IPS-NIHi7 (cell line): ENCODE measurements around the gene WRAP73.

Source experiments
- DNase-seq: peaks from one replicate; pipeline ENCODE4 v3.0.0; 2012; ENCODE audit warnings: mixed read lengths; ENCODE audit errors: extremely low spot score

Gene WRAP73

GRCh38 chr1:3650248-3651025, 534 bp upstream of the WRAP73 start:
- DNase-seq = no peak

GRCh38 chr1:3646596-3646995, 3.3 kb downstream of the WRAP73 start:
- DNase-seq = no peak

- no peak for DNase-seq
Measured at GRCh38 chr1:3645666-3646355, 4.1 kb downstream of the WRAP73 start.

- no peak for DNase-seq
Measured at GRCh38 chr1:3645247-3645646, 4.7 kb downstream of the WRAP73 start.

DNA sequence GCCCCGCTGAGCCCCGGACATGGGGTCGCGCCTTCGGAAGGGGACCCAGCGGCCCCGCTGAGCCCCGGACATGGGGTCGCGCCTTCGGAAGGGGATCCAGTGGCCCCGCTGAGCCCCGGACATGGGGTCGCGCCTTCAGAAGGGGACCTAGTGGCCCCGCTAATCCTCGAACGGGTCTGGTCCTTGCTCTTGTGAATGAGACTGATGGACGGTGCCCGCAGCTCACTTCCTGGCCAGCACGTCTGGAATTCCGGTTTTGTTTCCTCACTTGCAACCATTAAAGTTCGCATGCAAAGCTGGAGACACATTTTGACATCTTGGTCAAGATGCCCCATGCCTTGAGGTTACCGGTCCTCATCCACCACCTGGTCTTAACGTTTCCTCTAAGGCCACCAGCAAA, 5.6 kb downstream of the WRAP73 start:
- no peak for DNase-seq

- no peak for DNase-seq
Measured at GRCh38 chr1:3642919-3643675, 6.8 kb downstream of the WRAP73 start.

DNA sequence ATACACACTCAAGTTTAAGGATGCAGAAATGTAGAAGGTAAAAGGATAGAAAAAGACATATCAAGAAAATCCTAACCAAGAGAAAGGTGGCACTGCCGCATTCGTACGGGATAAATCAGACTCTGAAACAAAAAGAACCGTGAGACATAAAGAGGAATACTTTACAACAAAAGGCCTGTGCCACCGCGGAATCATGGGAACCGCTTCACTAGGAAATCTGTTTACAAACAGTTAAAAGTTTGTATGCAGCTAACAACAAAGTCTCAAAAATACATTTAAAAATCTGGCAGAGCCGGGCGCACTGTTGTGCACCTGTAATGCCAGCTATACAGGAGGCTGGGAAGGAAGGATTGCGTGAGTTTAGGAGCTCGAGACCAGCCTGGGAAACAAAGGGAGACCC, 8.1 kb downstream of the WRAP73 start:
- DNase-seq = no peak

- no peak for DNase-seq
Measured at GRCh38 chr1:3641046-3641760, 8.7 kb downstream of the WRAP73 start.

GRCh38 chr1:3640121-3640837, 9.6 kb downstream of the WRAP73 start:
- no peak for DNase-seq

GRCh38 chr1:3639397-3639911, 10.4 kb downstream of the WRAP73 start:
- no peak for DNase-seq

DNA sequence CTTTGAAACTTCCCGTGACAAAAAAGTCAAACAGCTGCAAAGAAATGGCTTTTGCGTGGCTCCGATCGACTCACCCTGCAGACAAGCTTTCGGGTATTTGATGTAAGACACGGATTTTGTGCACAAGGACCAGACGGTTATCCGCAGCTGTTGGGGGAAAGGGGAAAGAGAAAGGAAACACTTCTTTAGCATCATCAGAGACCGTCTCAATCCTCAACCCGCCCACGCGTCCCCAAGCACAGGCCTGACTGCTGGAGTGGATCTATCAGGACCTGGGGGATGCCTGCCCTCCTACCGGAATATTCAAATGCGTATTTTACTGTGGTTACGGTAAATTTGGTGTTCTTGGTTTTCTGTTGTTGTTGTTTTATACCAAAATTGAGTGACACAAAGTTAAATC, 11.2 kb downstream of the WRAP73 start:
- DNase-seq = no peak

DNA sequence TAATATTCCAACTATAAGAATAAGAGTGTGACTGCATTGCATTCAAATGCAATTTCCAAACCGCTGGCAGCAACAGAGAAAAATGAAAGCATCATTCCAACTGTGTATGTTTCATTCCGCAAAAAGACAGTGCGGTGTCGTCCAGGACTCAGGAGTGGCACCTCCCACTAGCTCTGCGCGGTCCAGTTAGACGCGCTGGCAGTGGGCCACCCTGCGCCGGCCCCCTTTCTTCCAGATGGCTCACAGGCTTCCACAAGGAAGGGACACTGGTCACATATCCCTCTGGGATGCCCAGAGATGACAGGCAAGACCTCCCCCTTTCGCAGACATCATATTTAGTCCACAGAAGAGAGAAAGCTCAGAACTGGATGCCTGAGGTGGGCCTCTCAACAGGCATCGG, 11.9 kb downstream of the WRAP73 start:
- DNase-seq = no peak

DNA sequence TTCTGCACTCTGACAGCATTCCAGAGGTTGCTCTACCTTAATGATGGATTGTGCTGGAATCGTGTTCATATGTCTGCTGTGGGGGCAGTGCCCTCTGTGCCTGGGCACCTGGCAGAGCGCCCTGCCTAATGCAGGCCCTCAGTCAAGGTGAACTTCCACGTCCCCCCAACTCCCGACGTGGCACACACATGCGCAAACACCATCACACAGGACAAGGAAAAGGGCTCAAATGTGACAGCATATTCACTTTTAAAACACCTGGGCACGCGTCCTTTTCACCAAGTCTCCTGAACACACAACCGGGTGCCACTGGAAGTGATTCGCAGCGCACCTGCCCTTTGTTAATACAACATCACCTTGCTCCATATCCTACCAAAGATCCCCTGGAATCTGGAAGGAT, 13.4 kb downstream of the WRAP73 start:
- no peak for DNase-seq

DNA sequence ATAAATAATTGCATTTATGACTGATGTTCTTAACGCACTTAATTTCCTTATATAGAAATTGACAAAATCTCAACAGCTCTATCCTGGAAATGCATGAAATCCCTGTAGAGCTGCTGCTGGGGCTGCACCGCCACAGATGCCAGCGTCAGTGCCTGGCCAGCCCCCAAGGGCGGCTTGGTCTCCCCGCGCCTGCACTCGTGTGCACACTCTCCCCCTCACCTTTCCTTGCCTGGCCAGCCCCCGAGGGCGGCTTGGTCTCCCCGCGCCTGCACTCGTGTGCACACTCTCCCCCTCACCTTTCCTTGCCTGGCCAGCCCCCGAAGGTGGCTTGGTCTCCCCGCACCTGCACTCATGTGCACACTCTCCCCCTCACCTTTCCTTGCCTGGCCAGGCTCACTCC, 13.8 kb downstream of the WRAP73 start:
- DNase-seq = no peak

- DNase-seq = no peak
Measured at GRCh38 chr1:3634059-3634800, 15.7 kb downstream of the WRAP73 start.

DNA sequence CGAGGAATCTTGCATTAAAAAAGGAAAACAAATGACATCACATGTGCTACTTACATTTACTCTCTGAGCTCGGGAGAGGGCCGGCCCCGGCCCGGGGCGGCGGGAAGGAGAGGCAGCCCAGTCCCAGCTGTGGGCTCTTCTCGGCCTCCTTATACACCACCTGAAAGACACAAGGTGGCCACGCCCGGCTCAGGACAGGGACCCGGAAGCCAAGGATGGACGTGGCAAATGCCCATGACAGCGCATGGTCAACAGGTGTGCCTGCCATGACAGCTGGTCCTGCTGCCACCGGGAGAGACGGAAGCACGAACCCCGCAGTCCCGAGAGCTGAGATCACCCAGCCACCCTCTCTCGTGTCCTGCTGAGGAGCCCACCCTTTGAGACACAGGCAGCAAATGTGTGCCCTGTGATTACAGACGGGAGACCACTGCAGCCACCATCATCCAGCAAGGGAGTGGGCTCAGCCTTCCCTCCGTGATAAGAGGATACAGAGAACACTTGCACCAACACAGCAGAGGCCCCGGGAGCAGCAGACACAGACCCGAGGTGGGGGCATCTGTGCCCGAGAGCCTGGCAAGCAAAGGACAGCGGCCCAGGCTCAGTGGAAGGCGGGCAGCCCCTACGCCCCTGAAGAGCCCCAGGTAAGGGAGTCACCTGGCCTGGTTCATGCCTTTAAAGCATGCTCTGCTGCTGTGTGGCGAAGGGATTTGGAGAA, 16.4 kb downstream of the WRAP73 start:
- DNase-seq = no peak

DNA sequence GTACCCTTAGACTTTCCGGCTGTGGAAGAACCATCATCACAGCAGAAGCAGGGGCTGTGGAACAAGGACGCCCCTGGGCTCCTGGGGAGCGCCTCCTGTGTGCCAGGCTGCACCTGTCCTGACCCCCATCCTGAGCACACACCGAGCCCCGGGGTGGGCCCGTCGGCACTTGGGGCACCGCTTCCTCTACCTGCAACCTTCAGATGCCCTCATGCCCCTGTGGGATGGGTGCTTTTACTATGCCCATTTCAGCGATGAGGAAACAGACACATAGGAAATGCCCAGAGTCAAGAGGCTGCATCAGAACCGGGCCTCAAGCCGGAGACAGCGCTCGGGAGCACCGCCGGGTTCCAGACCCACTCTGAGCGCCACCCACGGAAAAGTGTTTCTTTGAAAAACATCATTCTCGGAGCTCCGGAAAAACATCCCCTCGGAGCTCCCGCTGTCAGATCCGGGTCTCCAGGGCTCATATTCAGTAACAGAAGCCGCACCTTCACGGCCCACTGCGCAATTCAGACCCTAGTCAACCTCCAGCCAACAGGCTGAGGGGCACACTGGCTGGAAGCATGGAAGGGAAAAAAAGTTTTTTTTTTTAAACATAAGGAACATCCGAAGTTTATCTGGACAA, 17.1 kb downstream of the WRAP73 start:
- DNase-seq = no peak

- no peak for DNase-seq
Measured at GRCh38 chr1:3632298-3632697, 17.6 kb downstream of the WRAP73 start.
